ENCODE measurements around the gene DALRD3.

DALRD3 gene

GRCh38 chr3:49004352-49005302 is 13.8 kb downstream of the DALRD3 start:
- DNase-seq (ENCODE audit: low read depth in 2 of 2) = no peak

- no peak for DNase-seq (ENCODE audit: low read depth in 2 of 2)
These were observed 17.2 kb downstream of the DALRD3 start for GRCh38 chr3:49001155-49001554.

GRCh38 chr3:48999085-48999858 is 19.1 kb downstream of the DALRD3 start:
- DNase-seq (ENCODE audit: low read depth in 2 of 2) = no peak

GRCh38 chr3:48997714-48998637 is 20.4 kb downstream of the DALRD3 start:
- DNase-seq (ENCODE audit: low read depth in 2 of 2) = no peak

- DNase-seq (ENCODE audit: low read depth in 2 of 2) = no peak
These were observed 21.2 kb downstream of the DALRD3 start for GRCh38 chr3:48997102-48997635.

- DNase-seq (ENCODE audit: low read depth in 2 of 2) = no peak
These were observed 21.7 kb downstream of the DALRD3 start for GRCh38 chr3:48996640-48997039.

- no peak for DNase-seq (ENCODE audit: low read depth in 2 of 2)
These were observed 24.5 kb downstream of the DALRD3 start for GRCh38 chr3:48993834-48994233.

GRCh38 chr3:48991851-48992545 is 26.4 kb downstream of the DALRD3 start:
- no peak for DNase-seq (ENCODE audit: low read depth in 2 of 2)

- no peak for DNase-seq (ENCODE audit: low read depth in 2 of 2)
These were observed 27.5 kb downstream of the DALRD3 start for GRCh38 chr3:48990636-48991469.

GRCh38 chr3:48989796-48990635 is 28.4 kb downstream of the DALRD3 start, which contains the start of gene P4HTM:
P4HTM (plus strand) TSS chr3:48990241; CDS start chr3:48990257, 16 bp downstream.
- DNase-seq (ENCODE audit: low read depth in 2 of 2) = peak; percentile 68 to 79

GRCh38 chr3:48989126-48989795 is 29.1 kb downstream of the DALRD3 start:
- no peak for DNase-seq (ENCODE audit: low read depth in 2 of 2)

GRCh38 chr3:48985831-48986376 is 32.5 kb downstream of the DALRD3 start:
- DNase-seq (ENCODE audit: low read depth in 2 of 2) = no peak

- DNase-seq (ENCODE audit: low read depth in 2 of 2) = no peak
These were observed 33.7 kb downstream of the DALRD3 start for GRCh38 chr3:48984663-48985062.

GRCh38 chr3:48983096-48983495 is 35.3 kb downstream of the DALRD3 start:
- DNase-seq (ENCODE audit: low read depth in 2 of 2) = no peak

GRCh38 chr3:48982686-48983085 is 35.7 kb downstream of the DALRD3 start:
- no peak for DNase-seq (ENCODE audit: low read depth in 2 of 2)

- no peak for DNase-seq (ENCODE audit: low read depth in 2 of 2)
These were observed 36.4 kb downstream of the DALRD3 start for GRCh38 chr3:48982016-48982415.

GRCh38 chr3:48980295-48980694 is 38.1 kb downstream of the DALRD3 start:
- DNase-seq (ENCODE audit: low read depth in 2 of 2) = no peak

- no peak for DNase-seq (ENCODE audit: low read depth in 2 of 2)
These were observed 38.9 kb downstream of the DALRD3 start for GRCh38 chr3:48979451-48979850.
